Body of pancreas (tissue), 4 donors: ENCODE data around the gene GFRA4. TPM values are rescaled to one million over a fixed set of nuclear protein-coding genes. Genes with fewer than 3 reads are reported as not detected.

ENCODE experiments used
- ATAC-seq: fragments of 150-250 bp; one replicate; pipeline ENCODE4 v1.9.1; 2016
- DNase-seq, 4 donors: peaks; one replicate each; pipeline ENCODE4 v3.0.0-alpha.2; 2019
- H3K27ac ChIP-seq, 4 donors: fragments of 200-600 bp; sonication (generic); 1 replicate in 3 of 4; 2 replicates in 1 of 4; pipeline versions ENCODE4 v1.5.1 to v1.6.1; 2016 to 2019; ENCODE audit warnings: mild to moderate bottlenecking in 1 of 4, mixed read lengths in 1 of 4, moderate library complexity in 1 of 4
- H3K27me3 ChIP-seq, 2 donors: fragments of 200-600 bp; sonication (generic); one replicate each; pipeline ENCODE4 v1.6.0; 2016; ENCODE audit warnings: mild to moderate bottlenecking in 1 of 2
- H3K36me3 ChIP-seq, 2 donors: fragments of 200-600 bp; sonication (generic); replicated peaks in 1 of 2; 2 replicates each; pipeline ENCODE4 v1.5.1; 2016; ENCODE audit warnings: low read depth in 2 of 2; ENCODE audit not compliant: insufficient read depth in 1 of 2
- H3K4me1 ChIP-seq: fragments of 200-600 bp; sonication (generic); one replicate; pipeline ENCODE4 v1.6.0; 2016
- H3K4me3 ChIP-seq, 2 donors: fragments of 200-600 bp; sonication (generic); 1 replicate in 1 of 2; 2 replicates in 1 of 2; pipeline ENCODE4 v1.5.1; 2016 to 2019
- H3K9me3 ChIP-seq, 3 donors: fragments of 200-600 bp; sonication (generic); 1 replicate in 2 of 3; 2 replicates in 1 of 3; pipeline ENCODE4 v1.5.1; 2016
- POLR2A ChIP-seq, 3 donors: fragments of 450-650 bp; IDR thresholded peaks; one replicate each; pipeline ENCODE4 v1.6.1; 2016; ENCODE audit warnings: antibody characterized with exemption in 3 of 3, mild to moderate bottlenecking in 2 of 3
- WGBS, 2 donors: methylation state at CpG; one replicate each; pipeline ENCODE4 v1.1.5; 2017; 5-methylcytosine and 5-hydroxymethylcytosine counted together
- intact Hi-C: fragments of 100-400 bp; cut with DNase I; formaldehyde crosslinking; loops from one replicate; pipeline ENCODE4 v1.15.1; 2023
- total RNA-seq, 2 donors: library from RNA; depleted of rRNA; stranded (reverse); fragments of >200 nt; gene quantifications; one replicate each; pipeline ENCODE4 v1.1.0, GENCODE V29; 2016
- TF ChIP-seq, protein P1 (sequence below), 7 experiments: fragments of 450-650 bp in 4 of 7; fragments of 200-600 bp in 3 of 7; sonication (generic) in 3 of 7; IDR thresholded peaks; one replicate each; pipeline ENCODE4 v1.5.1; 2016 to 2019; ENCODE audit warnings: antibody characterized with exemption in 7 of 7

The GFRA4 gene
- total RNA-seq, 2 donors from 2014 or later, result not detected

DNA sequence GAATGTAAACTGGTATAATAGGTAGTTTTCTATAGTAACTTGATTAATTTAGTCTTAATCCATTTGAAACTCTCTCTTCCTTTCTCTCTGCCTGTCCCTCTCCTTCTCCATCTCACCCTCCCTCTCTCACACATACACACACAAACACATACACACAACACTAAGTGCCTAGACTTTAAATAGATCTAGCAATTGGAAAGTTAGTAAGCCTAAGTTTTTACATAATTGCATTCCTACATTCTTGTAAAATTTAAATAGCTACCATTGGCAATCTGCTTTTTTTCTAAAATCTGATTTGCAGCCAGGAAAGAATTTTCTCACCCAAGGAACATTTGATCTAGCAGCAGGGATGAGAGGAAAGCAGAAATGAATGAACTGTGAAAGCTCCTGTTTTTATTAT, 15.7 kb downstream of the GFRA4 start:
- no peak overlapping the region for H3K4me3 ChIP-seq
- TF ChIP-seq, protein P1, sequence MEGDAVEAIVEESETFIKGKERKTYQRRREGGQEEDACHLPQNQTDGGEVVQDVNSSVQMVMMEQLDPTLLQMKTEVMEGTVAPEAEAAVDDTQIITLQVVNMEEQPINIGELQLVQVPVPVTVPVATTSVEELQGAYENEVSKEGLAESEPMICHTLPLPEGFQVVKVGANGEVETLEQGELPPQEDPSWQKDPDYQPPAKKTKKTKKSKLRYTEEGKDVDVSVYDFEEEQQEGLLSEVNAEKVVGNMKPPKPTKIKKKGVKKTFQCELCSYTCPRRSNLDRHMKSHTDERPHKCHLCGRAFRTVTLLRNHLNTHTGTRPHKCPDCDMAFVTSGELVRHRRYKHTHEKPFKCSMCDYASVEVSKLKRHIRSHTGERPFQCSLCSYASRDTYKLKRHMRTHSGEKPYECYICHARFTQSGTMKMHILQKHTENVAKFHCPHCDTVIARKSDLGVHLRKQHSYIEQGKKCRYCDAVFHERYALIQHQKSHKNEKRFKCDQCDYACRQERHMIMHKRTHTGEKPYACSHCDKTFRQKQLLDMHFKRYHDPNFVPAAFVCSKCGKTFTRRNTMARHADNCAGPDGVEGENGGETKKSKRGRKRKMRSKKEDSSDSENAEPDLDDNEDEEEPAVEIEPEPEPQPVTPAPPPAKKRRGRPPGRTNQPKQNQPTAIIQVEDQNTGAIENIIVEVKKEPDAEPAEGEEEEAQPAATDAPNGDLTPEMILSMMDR (IDR thresholded peaks at IDR 0.05), result no peak
- no peak for TF ChIP-seq POLR2A (IDR thresholded peaks at IDR 0.05)
- H3K27me3 ChIP-seq, result no peaks in the 10 kb centered on the region
- peaks cover 15% of the 10 kb centered on the region for H3K4me1 ChIP-seq
- intact Hi-C loops, result no loop called here
- no peak overlapping the region for H3K27ac ChIP-seq
- peaks cover 0 to 6% of the 10 kb centered on the region in 2 donors for H3K36me3 ChIP-seq
- no peaks in the 10 kb centered on the region for H3K9me3 ChIP-seq
- DNase-seq, result no peak
- ATAC-seq, result no peak

DNA sequence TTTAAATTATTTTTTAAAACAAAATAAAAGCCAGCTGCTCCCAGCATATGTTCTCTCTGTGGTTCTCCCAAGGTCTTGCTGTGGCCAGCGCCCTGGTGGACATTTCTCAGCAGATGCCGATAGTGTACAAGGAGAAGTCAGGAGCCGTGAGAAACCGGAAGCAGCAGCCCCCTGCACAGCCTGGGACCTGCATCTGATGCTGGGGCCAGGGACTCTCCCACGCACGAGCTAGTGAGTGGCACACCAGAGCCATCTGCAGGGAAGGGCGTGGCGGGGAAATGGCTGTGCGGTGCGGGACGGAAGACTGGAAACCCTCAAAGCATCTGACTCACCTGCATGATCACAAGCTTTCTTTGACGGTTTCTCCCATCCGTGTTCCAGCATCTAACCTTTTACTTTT, 16.5 kb downstream of the GFRA4 start:
- TF ChIP-seq POLR2A (IDR thresholded peaks at IDR 0.05), result no peak
- 95 to 97% methylated on average over 12 to 13 of the region's 13 CpGs for WGBS, 2 donors
- H3K4me1 ChIP-seq, result peaks cover 7% of the 10 kb centered on the region
- ATAC-seq (no peak), DNase-seq (no peak)
- H3K27ac ChIP-seq, result no peak overlapping the region
- H3K27me3 ChIP-seq, result no peaks in the 10 kb centered on the region
- H3K9me3 ChIP-seq, result no peaks in the 10 kb centered on the region
- peaks cover 5 to 12% of the 10 kb centered on the region in 2 donors for H3K36me3 ChIP-seq
- no peak overlapping the region for H3K4me3 ChIP-seq
- intact Hi-C loops, result no loop called here

DNA sequence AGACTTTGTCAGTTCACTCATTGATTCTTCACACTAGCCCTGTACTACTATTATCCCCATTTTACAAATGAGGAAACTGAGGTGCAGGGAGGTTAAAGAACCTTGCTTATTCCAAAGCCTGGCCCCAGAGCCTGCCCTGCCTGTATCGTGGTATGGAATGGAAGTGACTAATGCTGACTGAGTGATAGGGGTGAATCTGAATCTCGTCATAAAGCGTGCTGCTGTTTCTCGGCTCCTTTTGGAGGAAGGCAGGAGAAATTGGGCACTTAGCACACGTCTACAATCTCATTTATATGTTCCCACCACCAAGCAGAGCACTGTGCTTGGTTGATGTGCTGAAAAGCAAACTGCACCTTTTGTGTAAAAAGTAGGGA, 17.1 kb downstream of the GFRA4 start:
- Histone ChIP-seq H3K9me3 (no peaks in the 10 kb centered on the region), H3K27me3 (no peaks in the 10 kb centered on the region), H3K27ac (no peak overlapping the region), H3K4me3 (no peak overlapping the region), H3K36me3 (peaks cover 5 to 12% of the 10 kb centered on the region in 2 donors), H3K4me1 (peaks cover under 1% of the 10 kb centered on the region)
- no peak for TF ChIP-seq POLR2A (IDR thresholded peaks at IDR 0.05)
- TF ChIP-seq, protein P1 (IDR thresholded peaks at IDR 0.05), result no peak
- DNase-seq, result no peak
- no peak for ATAC-seq
- intact Hi-C loops, result no loop called here
- 80 to 96% methylated on average over 5 of the region's 5 CpGs for WGBS, 2 donors

DNA sequence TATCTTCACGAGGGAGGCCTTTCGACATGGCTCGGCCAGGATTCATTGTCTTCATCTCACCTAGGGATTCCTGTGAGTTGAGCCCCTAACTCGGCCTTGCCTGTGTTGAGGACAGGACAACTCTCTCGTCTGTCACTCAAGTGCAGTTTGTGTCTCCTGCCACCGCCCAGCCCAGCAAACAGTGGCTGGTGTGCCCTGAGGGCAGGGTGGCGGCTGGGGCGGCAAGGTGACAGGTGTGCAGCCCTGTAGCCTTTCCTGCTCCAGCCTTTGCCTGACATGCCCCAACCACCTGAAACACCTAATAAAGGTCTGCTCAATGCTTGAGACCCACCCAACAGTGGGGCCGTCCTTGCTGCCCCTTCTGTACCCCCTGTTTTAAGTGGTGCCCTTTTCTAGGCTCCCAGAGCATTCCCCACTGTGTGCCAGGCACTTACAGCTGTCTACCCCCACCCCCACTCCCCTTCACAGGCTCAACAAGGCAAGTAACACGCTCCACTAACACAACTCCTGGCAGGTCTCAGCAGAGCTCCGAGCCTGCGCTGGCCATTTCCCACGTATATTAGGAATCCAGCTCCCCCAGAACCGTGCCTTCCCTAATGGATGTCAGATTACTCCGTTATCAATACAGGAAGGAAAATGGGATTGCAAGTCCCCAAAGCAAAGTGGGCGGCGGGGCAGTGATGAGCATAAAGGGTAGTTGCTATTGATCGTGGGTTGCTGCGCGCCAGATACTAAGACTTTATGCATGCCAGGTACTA, 17.7 kb downstream of the GFRA4 start:
- no peak overlapping the region for H3K4me3 ChIP-seq
- no peak for DNase-seq
- intact Hi-C loops, result no loop called here
- H3K27me3 ChIP-seq, result no peaks in the 10 kb centered on the region
- no peak for TF ChIP-seq POLR2A (IDR thresholded peaks at IDR 0.05)
- TF ChIP-seq, protein P1 (IDR thresholded peaks at IDR 0.05), result no peak
- H3K4me1 ChIP-seq, result no peaks in the 10 kb centered on the region
- H3K9me3 ChIP-seq, result no peaks in the 10 kb centered on the region
- ATAC-seq, result no peak
- peaks cover 5 to 12% of the 10 kb centered on the region in 2 donors for H3K36me3 ChIP-seq
- H3K27ac ChIP-seq, result no peak overlapping the region
- 88 to 92% methylated on average over 15 to 20 of the region's 20 CpGs for WGBS, 2 donors

DNA sequence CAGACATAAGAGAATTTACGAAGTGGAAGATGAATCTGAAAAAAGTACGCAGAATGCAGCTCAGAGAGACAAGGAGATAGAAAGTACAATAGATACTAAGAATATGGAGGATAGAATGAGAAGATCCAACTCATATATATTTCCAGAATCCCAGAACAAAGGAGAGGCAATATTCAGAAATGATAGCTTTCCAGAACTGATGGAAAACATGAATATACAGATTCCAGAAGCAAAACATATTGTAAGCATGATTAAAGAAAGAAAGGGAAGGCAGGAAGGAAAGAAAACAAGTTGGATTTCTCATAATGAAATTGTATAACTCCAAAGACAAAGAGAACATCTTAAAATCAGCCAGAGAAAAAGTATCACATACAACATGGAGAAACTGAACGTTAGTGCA, 22.9 kb downstream of the GFRA4 start:
- TF ChIP-seq, protein P1 (IDR thresholded peaks at IDR 0.05), result no peak
- TF ChIP-seq POLR2A (IDR thresholded peaks at IDR 0.05), result no peak
- Histone ChIP-seq H3K4me1 (no peaks in the 10 kb centered on the region), H3K4me3 (no peak overlapping the region), H3K9me3 (no peaks in the 10 kb centered on the region), H3K27me3 (no peaks in the 10 kb centered on the region), H3K36me3 (peaks cover 5 to 10% of the 10 kb centered on the region in 2 donors), H3K27ac (no peak overlapping the region)
- intact Hi-C loops, result no loop called here
- ATAC-seq, result no peak
- no peak for DNase-seq
- 77 to 94% methylated on average over 3 of the region's 3 CpGs for WGBS, 2 donors
